SU-DHL-6 (cell line): ENCODE results near the gene TBC1D4.

Experiments
- H2AFZ ChIP-seq: fragments of 200-600 bp; sonication (generic); 2 replicates; pipeline ENCODE4 v1.6.1; 2014; ENCODE audit warnings: low read depth, mild to moderate bottlenecking, moderate library complexity, mixed read lengths, antibody characterized with exemption, low read length; ENCODE audit not compliant: severe bottlenecking
- H3F3A ChIP-seq: fragments of 200-600 bp; shearing (Covaris generic); 2 replicates; pipeline ENCODE4 v1.6.0; 2016; ENCODE audit warnings: antibody characterized with exemption, mild to moderate bottlenecking; ENCODE audit not compliant: insufficient read depth
- H3K27ac ChIP-seq: fragments of 200-600 bp; sonication (generic); 2 replicates; pipeline ENCODE4 v1.5.1; 2016; ENCODE audit warnings: low read depth, mild to moderate bottlenecking, low read length, moderate library complexity, mixed read lengths
- H3K27me3 ChIP-seq: fragments of 200-600 bp; sonication (generic), shearing (Covaris generic); 2 replicates; pipeline ENCODE4 v1.6.0; 2014; ENCODE audit warnings: mild to moderate bottlenecking, low read length
- H3K36me3 ChIP-seq: fragments of 200-600 bp; sonication (generic); 2 replicates; pipeline ENCODE4 v1.6.1; 2014; ENCODE audit warnings: mild to moderate bottlenecking, low read length, mixed read lengths
- H3K4me2 ChIP-seq: fragments of 300-600, 200-600 bp; shearing (Covaris generic), sonication (generic); 2 replicates; pipeline ENCODE4 v1.6.0; 2014; ENCODE audit warnings: low read length, low read depth, mild to moderate bottlenecking; ENCODE audit not compliant: poor library complexity, severe bottlenecking
- H3K4me3 ChIP-seq: fragments of 200-600 bp; sonication (generic); 2 replicates; pipeline ENCODE4 v1.5.1; 2014; ENCODE audit warnings: antibody characterized with exemption, low read length, mild to moderate bottlenecking, mixed read lengths; ENCODE audit not compliant: insufficient read depth, poor library complexity, severe bottlenecking
- H3K79me2 ChIP-seq: fragments of 200-600 bp; sonication (generic); 2 replicates; pipeline ENCODE4 v1.6.1; 2014; ENCODE audit warnings: mild to moderate bottlenecking, low read length, moderate library complexity; ENCODE audit not compliant: insufficient read depth
- H3K9ac ChIP-seq: fragments of 200-600 bp; sonication (generic); 2 replicates; pipeline ENCODE4 v1.7.0; 2014; ENCODE audit warnings: mild to moderate bottlenecking, low read length
- H3K9me2 ChIP-seq: fragments of 200-600 bp; sonication (generic); replicated peaks from 2 replicates; pipeline ENCODE4 v1.6.1; 2014; ENCODE audit warnings: low read length; ENCODE audit not compliant: insufficient read depth
- H3K9me3 ChIP-seq: fragments of 200-600 bp; sonication (generic); 2 replicates; pipeline ENCODE4 v1.6.1; 2014; ENCODE audit warnings: low read length, mixed read lengths; ENCODE audit not compliant: insufficient read depth
- H4K20me1 ChIP-seq: fragments of 200-600 bp; sonication (generic); 2 replicates; pipeline ENCODE4 v1.6.1; 2014; ENCODE audit warnings: low read depth, mild to moderate bottlenecking, antibody characterized with exemption, low read length, moderate library complexity, mixed read lengths
- CTCF ChIP-seq: fragments of 200-600 bp; sonication (generic); IDR thresholded peaks from one replicate; pipeline ENCODE4 v1.5.1; 2017; ENCODE audit warnings: antibody characterized with exemption, mild to moderate bottlenecking, low read length, moderate library complexity; ENCODE audit not compliant: insufficient read depth, poor library complexity, severe bottlenecking
- EZH2phosphoT487 ChIP-seq: fragments of 200-600 bp; sonication (generic), shearing (Covaris generic); conservative IDR thresholded peaks from 2 replicates; pipeline ENCODE4 v1.6.1; 2018; ENCODE audit warnings: mild to moderate bottlenecking, antibody characterized with exemption, low read length, moderate library complexity, mixed read lengths

The TBC1D4 gene

GRCh38 chr13:75356421-75356820, 125.5 kb downstream of the TBC1D4 start:
- Histone ChIP-seq H3K9me3 (no peaks in the 10 kb centered on the region), H2AFZ (no peak overlapping the region), H3K36me3 (no peaks in the 10 kb centered on the region), H3K79me2 (no peaks in the 10 kb centered on the region), H3K4me3 (no peak overlapping the region), H3F3A (no peaks in the 10 kb centered on the region), H3K9ac (no peak overlapping the region), H3K27ac (no peak overlapping the region), H4K20me1 (no peaks in the 10 kb centered on the region), H3K27me3 (no peaks in the 10 kb centered on the region), H3K9me2 (no peaks in the 10 kb centered on the region), H3K4me2 (no peak overlapping the region)
- TF ChIP-seq EZH2phosphoT487, result no peak
- no peak for TF ChIP-seq CTCF

GRCh38 chr13:75355609-75356008, 126.4 kb downstream of the TBC1D4 start:
- no peaks in the 10 kb centered on the region for H3K27me3 ChIP-seq
- TF ChIP-seq EZH2phosphoT487, result no peak
- TF ChIP-seq CTCF, result no peak
- H3K9ac ChIP-seq, result no peak overlapping the region
- H3K9me3 ChIP-seq, result no peaks in the 10 kb centered on the region
- no peak overlapping the region for H2AFZ ChIP-seq
- H3K36me3 ChIP-seq, result no peaks in the 10 kb centered on the region
- no peak overlapping the region for H3K4me3 ChIP-seq
- no peaks in the 10 kb centered on the region for H3F3A ChIP-seq
- no peak overlapping the region for H3K27ac ChIP-seq
- H3K9me2 ChIP-seq, result no peaks in the 10 kb centered on the region
- no peaks in the 10 kb centered on the region for H3K79me2 ChIP-seq
- no peaks in the 10 kb centered on the region for H4K20me1 ChIP-seq
- H3K4me2 ChIP-seq, result no peak overlapping the region

GRCh38 chr13:75353781-75354193, 128.2 kb downstream of the TBC1D4 start:
- Histone ChIP-seq H4K20me1 (no peaks in the 10 kb centered on the region), H3F3A (no peaks in the 10 kb centered on the region), H3K9me3 (no peaks in the 10 kb centered on the region), H3K36me3 (no peaks in the 10 kb centered on the region), H3K4me3 (no peak overlapping the region), H3K27ac (no peak overlapping the region), H3K4me2 (no peak overlapping the region), H3K27me3 (no peaks in the 10 kb centered on the region), H2AFZ (no peak overlapping the region), H3K9ac (no peak overlapping the region), H3K9me2 (no peaks in the 10 kb centered on the region), H3K79me2 (no peaks in the 10 kb centered on the region)
- TF ChIP-seq EZH2phosphoT487, result no peak
- TF ChIP-seq CTCF, result no peak
